Thoracic aorta endothelial cell (primary cell): Measurements from ENCODE around the gene KRTAP13-1. TPM values are rescaled to one million over a fixed set of nuclear protein-coding genes. Genes with fewer than 3 reads are reported as not detected.

Experiments
- small RNA-seq: library from RNA; depleted of rRNA; stranded (forward); fragments of <200 nt; gene quantifications from one replicate; pipeline ENCODE3, GENCODE V24; 2012
- total RNA-seq: library from RNA; depleted of rRNA; stranded (reverse); fragments of >200 nt; gene quantifications from 2 replicates; pipeline ENCODE4 v1.2.3, GENCODE V29; 2012

The KRTAP13-1 gene
- not detected in 2 replicates for total RNA-seq

GRCh38 chr21:30395731-30396130, at the start of gene KRTAP13-1:
Gene KRTAP13-1, plus strand, starts transcription at chr21:30396031. Its CDS starts 56 bp downstream, at chr21:30396087.

GRCh38 chr21:30348506-30348905, 47.3 kb upstream of the KRTAP13-1 start, which contains the start of gene KRTAP23-1:
Gene KRTAP23-1, minus strand, starts transcription at chr21:30348606. Its CDS starts 0 bp downstream, at chr21:30348606.

GRCh38 chr21:30372139-30372770, 23.6 kb upstream of the KRTAP13-1 start, which contains the start of gene KRTAP13-2:
Gene KRTAP13-2, minus strand, starts transcription at chr21:30372271. Its CDS starts 58 bp downstream, at chr21:30372213.

GRCh38 chr21:30425826-30426225, 30.0 kb downstream of the KRTAP13-1 start, which contains the start of gene KRTAP13-3:
Gene KRTAP13-3, minus strand, starts transcription at chr21:30425926. Its CDS starts 14 bp downstream, at chr21:30425912.

GRCh38 chr21:30430170-30430655, 34.4 kb downstream of the KRTAP13-1 start, which contains the start of gene KRTAP13-4:
Gene KRTAP13-4, plus strand, starts transcription at chr21:30430220. Its CDS starts 56 bp downstream, at chr21:30430276.

GRCh38 chr21:30439975-30440374, 44.1 kb downstream of the KRTAP13-1 start, which contains the start of gene KRTAP15-1:
Gene KRTAP15-1, plus strand, starts transcription at chr21:30440275. Its CDS starts 53 bp downstream, at chr21:30440328.

Small RNA genes lying within 50 kb of the gene (small RNA-seq; reads per million reads assigned to genes)
- gene KRTAP23-1 (not detected), gene MIR4327 (not detected)

Other genes with a start within 250 kb of the KRTAP13-1 start
- not detected in 2 replicates for gene CLDN17, start 229.2 kb upstream of the KRTAP13-1 start, total RNA-seq
- not detected in 2 replicates for gene CLDN8, start 179.9 kb upstream of the KRTAP13-1 start, total RNA-seq
- not detected in 2 replicates for gene KRTAP24-1, start 113.1 kb upstream of the KRTAP13-1 start, total RNA-seq
- not detected in 2 replicates for gene KRTAP25-1, start 106.5 kb upstream of the KRTAP13-1 start, total RNA-seq
- not detected in 2 replicates for gene KRTAP26-1, start 75.7 kb upstream of the KRTAP13-1 start, total RNA-seq
- gene KRTAP27-1, start 58.3 kb upstream of the KRTAP13-1 start, total RNA-seq: not detected in 2 replicates
- gene KRTAP23-1, start 47.4 kb upstream of the KRTAP13-1 start, total RNA-seq: not detected in 2 replicates
- not detected in 2 replicates for gene KRTAP13-2, start 23.8 kb upstream of the KRTAP13-1 start, total RNA-seq
- not detected in 2 replicates for gene KRTAP13-3, start 29.9 kb downstream of the KRTAP13-1 start, total RNA-seq
- gene KRTAP13-4, start 34.2 kb downstream of the KRTAP13-1 start, total RNA-seq: not detected in 2 replicates
- gene KRTAP15-1, start 44.2 kb downstream of the KRTAP13-1 start, total RNA-seq: not detected in 2 replicates
- not detected in 2 replicates for gene KRTAP19-1, start 84.3 kb downstream of the KRTAP13-1 start, total RNA-seq
- not detected in 2 replicates for gene KRTAP19-2, start 91.4 kb downstream of the KRTAP13-1 start, total RNA-seq
- gene KRTAP19-3, start 96.0 kb downstream of the KRTAP13-1 start, total RNA-seq: not detected in 2 replicates
- gene KRTAP19-4, start 101.1 kb downstream of the KRTAP13-1 start, total RNA-seq: not detected in 2 replicates
- gene KRTAP19-5, start 106.1 kb downstream of the KRTAP13-1 start, total RNA-seq: not detected in 2 replicates
- gene KRTAP19-6, start 145.8 kb downstream of the KRTAP13-1 start, total RNA-seq: not detected in 2 replicates
- gene KRTAP19-7, start 165.3 kb downstream of the KRTAP13-1 start, total RNA-seq: not detected in 2 replicates
- not detected in 2 replicates for gene KRTAP22-2, start 194.4 kb downstream of the KRTAP13-1 start, total RNA-seq
- not detected in 2 replicates for gene KRTAP6-3, start 196.4 kb downstream of the KRTAP13-1 start, total RNA-seq
- gene KRTAP6-2, start 202.9 kb downstream of the KRTAP13-1 start, total RNA-seq: not detected in 2 replicates
- gene KRTAP22-1, start 205.1 kb downstream of the KRTAP13-1 start, total RNA-seq: not detected in 2 replicates
- gene KRTAP6-1, start 217.9 kb downstream of the KRTAP13-1 start, total RNA-seq: not detected in 2 replicates
- not detected in 2 replicates for gene KRTAP20-1, start 220.4 kb downstream of the KRTAP13-1 start, total RNA-seq
- not detected in 2 replicates for gene KRTAP20-4, start 224.6 kb downstream of the KRTAP13-1 start, total RNA-seq
- gene KRTAP20-2, start 239.2 kb downstream of the KRTAP13-1 start, total RNA-seq: not detected in 2 replicates
- not detected in 2 replicates for gene KRTAP20-3, start 246.8 kb downstream of the KRTAP13-1 start, total RNA-seq